Measurements from ENCODE around the gene TH. TPM values are rescaled to one million over a fixed set of nuclear protein-coding genes. Genes with fewer than 3 reads are reported as not detected.

Gene TH
- total RNA-seq, 1 donor from 2014 or later = 0.23 TPM

GRCh38 chr11:2135648-2136201 lies 35.9 kb downstream of the TH start:
- DNase-seq (ENCODE audit: low read depth) = no peak
- TF ChIP-seq, protein P1, sequence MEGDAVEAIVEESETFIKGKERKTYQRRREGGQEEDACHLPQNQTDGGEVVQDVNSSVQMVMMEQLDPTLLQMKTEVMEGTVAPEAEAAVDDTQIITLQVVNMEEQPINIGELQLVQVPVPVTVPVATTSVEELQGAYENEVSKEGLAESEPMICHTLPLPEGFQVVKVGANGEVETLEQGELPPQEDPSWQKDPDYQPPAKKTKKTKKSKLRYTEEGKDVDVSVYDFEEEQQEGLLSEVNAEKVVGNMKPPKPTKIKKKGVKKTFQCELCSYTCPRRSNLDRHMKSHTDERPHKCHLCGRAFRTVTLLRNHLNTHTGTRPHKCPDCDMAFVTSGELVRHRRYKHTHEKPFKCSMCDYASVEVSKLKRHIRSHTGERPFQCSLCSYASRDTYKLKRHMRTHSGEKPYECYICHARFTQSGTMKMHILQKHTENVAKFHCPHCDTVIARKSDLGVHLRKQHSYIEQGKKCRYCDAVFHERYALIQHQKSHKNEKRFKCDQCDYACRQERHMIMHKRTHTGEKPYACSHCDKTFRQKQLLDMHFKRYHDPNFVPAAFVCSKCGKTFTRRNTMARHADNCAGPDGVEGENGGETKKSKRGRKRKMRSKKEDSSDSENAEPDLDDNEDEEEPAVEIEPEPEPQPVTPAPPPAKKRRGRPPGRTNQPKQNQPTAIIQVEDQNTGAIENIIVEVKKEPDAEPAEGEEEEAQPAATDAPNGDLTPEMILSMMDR (conservative IDR thresholded peaks at IDR 0.05; ENCODE audit: low read depth, low read length) = no peak
- H3K4me3 ChIP-seq (ENCODE audit: low read depth, low read length) = no peak overlapping the region

DNA sequence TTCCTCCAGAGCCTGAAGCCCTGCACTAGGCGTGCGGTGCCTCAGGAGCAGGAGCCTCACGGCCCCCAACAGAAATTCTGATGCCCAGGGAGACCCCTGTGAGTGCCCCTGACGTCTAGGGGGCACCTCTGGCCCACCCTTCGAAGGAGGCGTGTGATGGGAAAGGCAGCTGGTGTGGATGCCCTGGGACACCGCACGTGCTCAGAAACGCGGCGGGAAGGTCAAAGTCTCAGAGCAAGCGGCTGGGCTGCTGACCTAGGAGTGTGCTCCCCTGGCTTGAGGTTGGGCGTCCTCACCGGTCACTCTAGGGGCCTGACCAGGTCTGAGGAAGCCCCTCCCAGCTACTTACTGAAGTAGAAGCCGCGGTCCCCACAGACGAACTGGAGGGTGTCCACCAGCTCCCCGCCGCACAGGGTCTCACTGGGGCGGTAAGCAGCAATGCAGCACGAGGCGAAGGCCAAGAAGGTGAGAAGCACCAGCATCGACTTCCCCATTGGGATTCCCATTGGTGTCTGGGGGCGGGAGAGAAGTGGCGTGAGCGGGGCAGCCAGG lies 36.5 kb downstream of the TH start:
- TF ChIP-seq, protein P1 (conservative IDR thresholded peaks at IDR 0.05; ENCODE audit: low read depth, low read length) = no peak
- no peak overlapping the region for H3K4me3 ChIP-seq (ENCODE audit: low read depth, low read length)
- no peak for DNase-seq (ENCODE audit: low read depth)

DNA sequence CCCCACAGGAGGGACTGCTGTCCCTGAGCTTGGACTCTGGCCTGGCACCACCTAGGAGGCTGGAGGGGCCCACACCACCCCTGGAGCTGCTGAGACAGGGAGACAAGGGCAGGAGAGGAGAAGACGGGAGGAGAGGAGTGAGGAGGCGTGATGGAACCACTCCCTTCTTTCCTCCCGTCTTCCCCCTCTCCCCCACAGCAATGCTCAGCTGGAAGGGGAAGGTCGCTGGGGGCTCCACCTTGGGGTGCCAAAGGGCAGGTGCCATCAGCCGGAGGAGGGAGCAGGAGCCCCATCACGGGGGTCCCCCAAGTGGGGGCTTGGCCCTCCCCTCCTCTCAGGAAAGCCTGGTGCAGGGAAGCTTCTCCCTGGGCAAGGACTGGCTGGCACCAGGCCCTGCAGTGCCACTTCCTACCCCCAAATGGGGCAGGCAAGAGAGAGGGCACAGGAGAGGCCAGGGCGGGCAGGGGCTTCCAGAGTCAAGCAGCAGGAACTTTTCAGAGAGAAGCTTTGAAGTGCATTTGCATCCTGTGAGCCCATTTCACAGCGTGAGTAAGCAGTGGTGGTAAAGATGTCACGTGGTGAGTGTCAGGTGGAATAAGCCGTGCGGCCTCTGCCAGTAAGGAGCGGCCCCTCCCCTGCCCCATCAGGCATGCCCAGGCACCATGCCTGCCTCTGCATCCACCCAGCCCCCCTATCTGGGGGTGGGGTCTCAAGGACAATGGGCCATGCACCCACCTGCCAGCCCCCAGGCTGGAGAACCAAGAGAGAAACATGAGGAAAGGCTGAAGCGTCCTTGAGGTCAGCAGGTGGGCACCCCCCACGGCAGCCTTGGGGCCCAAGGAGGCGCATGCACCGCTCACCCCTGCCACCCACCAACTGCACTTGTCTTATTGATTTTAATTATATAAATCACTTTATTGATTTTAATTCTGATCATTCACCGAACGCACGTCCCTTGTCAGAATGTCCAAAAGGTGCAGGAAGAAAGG lies 37.3 kb downstream of the TH start:
- H3K4me3 ChIP-seq (ENCODE audit: low read depth, low read length) = no peak overlapping the region
- no peak for DNase-seq (ENCODE audit: low read depth)
- TF ChIP-seq, protein P1 (conservative IDR thresholded peaks at IDR 0.05; ENCODE audit: low read depth, low read length) = no peak

- no peak for DNase-seq (ENCODE audit: low read depth)
- no peak overlapping the region for H3K4me3 ChIP-seq (ENCODE audit: low read depth, low read length)
- TF ChIP-seq, protein P1 (conservative IDR thresholded peaks at IDR 0.05; ENCODE audit: low read depth, low read length) = no peak
Observed at GRCh38 chr11:2133241-2134021, 38.2 kb downstream of the TH start.

DNA sequence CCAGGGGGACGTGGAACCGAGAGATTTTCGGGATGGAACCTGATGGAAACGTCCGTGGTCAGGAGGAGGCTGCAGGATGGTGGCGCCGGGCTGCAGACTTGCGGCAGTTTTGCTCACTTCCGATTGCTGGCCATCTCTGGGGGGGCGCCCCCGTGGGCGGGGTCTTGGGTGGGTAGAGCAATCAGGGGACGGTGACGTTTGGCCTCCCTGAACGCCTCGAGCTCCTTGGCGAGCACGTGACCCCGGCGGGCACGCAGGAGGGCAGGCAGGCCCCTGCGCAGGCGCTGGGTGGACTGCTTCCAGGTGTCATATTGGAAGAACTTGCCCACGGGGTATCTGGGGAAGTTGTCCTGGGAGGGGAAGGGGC lies 38.8 kb downstream of the TH start:
- TF ChIP-seq, protein P1 (conservative IDR thresholded peaks at IDR 0.05; ENCODE audit: low read depth, low read length) = no peak
- DNase-seq (ENCODE audit: low read depth) = no peak
- no peak overlapping the region for H3K4me3 ChIP-seq (ENCODE audit: low read depth, low read length)

GRCh38 chr11:2132246-2132645 lies 39.4 kb downstream of the TH start:
- H3K4me3 ChIP-seq (ENCODE audit: low read depth, low read length) = no peak overlapping the region
- no peak for DNase-seq (ENCODE audit: low read depth)
- TF ChIP-seq, protein P1 (conservative IDR thresholded peaks at IDR 0.05; ENCODE audit: low read depth, low read length) = no peak
